Inferior parietal cortex (tissue), 1 donor: ENCODE measurements around the gene CFAP410.

Experiments used
- DNase-seq: peaks from one replicate; pipeline ENCODE4 v3.0.0-alpha.2; 2016; ENCODE audit errors: extremely low spot score

Gene CFAP410

GRCh38 chr21:44331209-44331608 is 8.0 kb downstream of the CFAP410 start:
- DNase-seq: no peak

- DNase-seq: no peak
These were observed 8.5 kb downstream of the CFAP410 start for GRCh38 chr21:44330698-44331097.

DNA sequence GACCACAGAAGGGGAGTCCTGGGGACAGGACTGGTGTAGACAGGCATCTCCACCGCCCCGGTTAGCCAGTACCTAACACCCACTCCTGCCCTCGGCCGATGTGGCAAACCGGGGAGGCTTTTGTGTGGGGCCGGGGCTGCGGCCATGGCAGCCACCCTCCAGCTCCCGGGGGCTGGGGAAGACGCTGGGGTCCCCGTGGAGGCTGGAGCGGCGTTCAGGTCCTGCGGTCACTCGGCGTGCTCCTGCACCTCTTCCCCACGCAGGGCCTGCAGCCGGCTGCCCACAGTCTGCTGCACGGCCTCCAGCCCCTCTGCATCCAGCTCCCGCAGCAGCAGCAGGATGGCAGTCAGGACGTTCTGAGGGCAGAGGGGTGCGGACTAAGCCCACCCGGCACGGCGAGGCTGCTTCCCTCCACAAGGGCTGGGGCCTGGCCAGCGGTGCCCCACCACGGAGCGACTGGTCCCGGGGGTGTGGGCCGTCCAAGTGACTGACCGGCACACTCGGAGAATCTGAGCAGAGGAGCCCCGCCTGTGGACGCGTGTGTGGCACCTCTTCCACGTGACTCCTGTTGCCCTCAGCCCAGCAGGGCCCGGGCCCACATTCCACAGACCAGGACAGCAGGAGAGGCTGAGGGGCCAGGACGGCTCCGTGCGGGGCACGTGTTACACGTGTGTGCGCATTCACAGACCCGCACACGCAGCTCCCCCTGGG is 9.1 kb downstream of the CFAP410 start:
- no peak for DNase-seq

DNA sequence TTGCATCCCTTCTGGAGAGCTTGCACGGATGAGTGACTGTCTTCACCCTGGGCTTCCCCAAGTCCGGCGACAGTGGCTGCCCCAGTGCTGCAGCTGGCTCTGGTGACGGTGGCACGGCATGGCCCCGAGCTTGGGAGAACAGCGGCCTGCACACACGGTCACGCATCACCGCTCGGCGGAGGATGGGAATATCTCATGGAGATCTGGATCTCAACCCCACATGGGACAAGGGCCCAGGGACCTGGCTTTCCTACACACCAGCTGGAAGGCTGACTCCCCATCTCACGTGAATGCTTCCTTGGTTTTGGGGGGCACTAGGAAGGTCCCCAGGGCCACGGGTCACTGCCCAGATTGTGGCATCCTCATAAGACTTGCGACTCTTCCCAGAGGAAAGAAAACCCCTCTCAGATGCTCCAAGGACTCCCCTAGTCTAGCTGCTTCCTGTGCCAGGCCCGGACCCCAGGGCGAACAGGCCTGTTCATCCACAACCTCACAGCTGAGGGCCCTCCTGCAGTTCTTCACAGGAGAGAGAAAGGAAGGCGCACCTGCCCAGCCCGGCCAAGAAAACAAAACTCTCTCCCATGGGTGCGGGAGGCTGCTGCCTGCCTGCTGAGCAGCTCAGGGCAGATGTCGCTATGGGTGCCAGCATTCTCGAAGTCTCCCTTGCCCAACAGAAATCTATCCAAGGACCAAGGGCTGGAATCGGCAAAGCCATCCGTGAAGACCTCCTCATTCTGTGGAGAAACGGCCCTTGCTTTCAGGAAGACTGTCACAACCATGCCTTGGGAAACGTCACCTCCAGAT is 9.9 kb downstream of the CFAP410 start:
- no peak for DNase-seq

DNA sequence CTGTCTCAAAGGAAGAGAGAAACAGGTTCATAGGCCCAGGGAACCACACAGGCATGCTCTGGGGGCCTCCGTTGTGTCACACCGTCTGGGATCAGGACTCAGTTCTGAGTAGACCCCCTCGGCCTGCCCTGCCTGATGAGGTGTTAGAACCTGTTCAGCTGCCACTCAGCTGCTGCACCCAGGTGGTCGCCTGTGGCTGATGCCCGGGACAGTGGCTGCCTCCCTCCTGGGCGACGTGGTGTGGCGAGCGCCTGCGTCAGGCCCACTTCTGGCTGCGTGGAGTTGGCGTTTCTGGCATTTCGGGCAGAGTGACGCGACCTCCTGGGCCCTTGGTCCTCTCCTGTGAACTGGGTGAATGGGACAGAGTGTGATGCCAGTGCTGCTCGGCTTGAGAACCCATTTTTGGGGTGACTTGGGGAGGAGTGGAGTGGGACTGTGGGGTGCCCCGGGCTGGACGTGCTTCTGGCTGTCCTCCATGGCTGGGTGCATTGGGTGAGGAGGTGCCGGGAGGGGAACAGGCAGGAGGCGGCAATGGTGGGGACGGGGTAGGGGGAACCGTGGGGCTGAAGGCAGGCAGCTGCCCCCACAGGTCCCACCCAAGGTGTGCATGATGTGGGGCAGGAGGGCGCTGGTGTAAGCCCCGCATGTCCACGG is 10.8 kb downstream of the CFAP410 start:
- no peak for DNase-seq

GRCh38 chr21:44327603-44327974 is 11.6 kb downstream of the CFAP410 start:
- no peak for DNase-seq

DNA sequence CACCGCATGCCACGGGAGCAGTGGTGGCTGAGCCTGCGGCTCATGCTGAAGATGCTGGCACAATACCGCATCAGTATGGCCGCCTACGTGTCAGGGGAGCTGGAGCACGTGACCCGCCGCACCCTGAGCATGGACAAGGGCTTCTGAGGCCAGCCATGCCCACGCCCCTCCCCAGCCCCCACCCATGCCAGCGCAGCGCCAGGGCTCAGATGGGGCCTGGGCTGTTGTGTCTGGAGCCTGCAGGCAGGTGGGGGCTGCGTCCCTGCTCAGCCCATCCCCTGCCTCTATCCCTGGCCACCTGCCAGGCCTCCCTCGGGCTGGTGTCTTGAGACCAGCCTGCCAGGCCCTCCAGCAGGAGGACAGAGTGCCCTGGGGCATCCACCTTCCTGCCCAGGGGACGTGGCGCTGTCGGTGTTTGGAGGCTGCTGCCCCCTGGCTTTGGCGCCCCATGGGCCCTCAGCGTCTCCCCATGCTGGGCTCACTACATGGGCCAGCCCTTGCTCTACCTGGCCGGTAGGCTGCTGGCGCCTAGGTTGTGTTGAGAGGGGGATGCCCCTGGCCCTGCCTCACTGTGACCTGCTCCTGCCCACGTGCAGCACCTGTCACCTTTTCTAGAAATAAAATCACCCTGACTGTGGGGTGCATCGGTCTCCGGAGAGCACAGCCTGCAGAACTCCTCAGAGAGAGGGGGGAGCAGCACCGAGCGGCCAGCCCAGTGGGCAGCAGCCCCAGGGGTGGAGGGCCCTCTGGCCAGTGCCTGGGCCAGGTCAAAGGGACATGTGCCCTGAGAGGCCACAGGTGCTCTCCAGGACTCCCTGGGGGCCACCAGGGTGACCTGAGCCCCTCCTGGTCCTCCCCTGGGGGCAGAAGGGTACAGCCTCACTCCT is 12.2 kb downstream of the CFAP410 start:
- no peak for DNase-seq

GRCh38 chr21:44326272-44326647 is 12.9 kb downstream of the CFAP410 start:
- DNase-seq: no peak

DNA sequence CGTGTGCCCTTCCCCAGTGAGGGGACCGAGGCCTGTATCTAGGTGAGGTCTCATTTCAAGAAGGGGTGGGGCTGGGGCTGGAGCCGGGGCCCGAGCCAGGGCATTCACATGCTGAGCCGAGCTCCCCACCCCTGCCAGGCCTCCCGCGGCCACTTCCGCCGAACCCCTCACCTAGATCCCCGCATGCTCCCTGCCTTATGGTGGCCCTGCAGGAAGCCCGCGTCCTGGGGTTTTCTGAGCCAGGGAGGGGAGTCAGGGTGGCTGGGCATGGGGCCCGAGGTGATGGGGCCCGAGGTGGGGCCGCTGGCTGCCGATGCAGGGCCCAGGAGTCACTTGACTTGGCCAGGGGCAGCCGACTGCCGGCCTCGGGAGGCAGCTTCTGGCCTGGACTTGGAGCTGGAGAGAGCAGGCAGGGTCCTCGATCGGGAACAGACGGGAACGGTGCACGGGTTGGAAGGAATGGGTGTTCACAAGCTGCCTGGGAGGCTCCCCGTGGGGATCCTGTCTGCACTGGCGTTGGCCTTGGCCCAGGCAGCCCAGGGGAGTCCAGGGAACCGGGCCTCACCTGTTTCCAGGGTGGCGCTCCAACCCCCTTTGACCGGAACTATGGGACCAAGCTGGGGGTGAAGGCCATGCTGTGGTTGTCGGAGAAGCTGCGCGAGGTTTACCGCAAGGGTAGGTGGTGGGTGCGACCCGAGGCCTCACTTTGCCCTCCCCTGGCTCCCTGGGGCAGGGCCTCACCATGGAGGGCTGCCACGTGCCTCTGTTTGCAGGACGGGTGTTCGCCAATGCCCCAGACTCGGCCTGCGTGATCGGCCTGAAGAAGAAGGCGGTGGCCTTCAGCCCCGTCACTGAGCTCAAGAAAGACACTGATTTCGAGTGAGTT is 13.6 kb downstream of the CFAP410 start:
- DNase-seq: no peak

- DNase-seq: no peak
These were observed 14.4 kb downstream of the CFAP410 start for GRCh38 chr21:44324854-44325107.

- DNase-seq: no peak
These were observed 14.9 kb downstream of the CFAP410 start for GRCh38 chr21:44324106-44324853.

DNA sequence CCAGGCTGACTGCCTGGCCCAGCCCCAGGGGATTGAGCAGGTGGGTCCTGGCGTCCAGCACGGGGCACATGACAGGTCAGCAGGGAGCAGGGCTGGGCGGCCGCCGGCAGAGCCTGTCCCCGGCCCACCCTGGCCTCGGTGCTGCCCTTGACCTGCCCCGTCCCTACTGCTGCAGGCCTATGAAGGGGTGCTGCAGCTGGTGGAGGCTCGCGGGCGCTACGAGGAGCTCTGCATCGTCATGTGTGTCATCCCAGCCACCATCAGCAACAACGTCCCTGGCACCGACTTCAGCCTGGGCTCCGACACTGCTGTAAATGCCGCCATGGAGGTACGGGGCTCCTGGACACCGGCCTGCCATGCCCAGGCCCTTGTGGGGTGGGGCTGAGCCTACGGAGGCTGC is 15.6 kb downstream of the CFAP410 start:
- DNase-seq: no peak

- DNase-seq: no peak
These were observed 16.4 kb downstream of the CFAP410 start for GRCh38 chr21:44322621-44323325.

GRCh38 chr21:44321846-44322450 is 17.2 kb downstream of the CFAP410 start:
- no peak for DNase-seq

DNA sequence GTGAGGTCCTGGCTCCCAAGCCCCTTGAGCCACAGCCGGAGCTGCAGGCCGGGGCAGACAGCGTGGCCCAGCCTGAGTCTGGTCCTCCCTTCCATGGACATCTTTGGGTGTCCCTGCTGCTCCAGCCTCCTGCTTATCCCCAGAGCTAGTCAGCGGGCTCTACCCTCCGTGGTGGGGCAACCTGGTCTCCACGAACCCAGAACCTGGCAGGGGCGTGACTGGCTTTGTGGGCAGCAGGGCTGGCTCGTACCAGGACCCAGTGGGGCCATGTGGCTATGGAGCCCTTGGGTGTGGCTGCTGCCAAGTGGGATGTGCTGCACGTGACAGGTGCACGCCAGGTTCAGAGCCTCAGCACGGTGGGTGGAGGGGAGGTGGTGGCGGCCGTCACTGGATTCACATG is 18.3 kb downstream of the CFAP410 start:
- no peak for DNase-seq

GRCh38 chr21:44319407-44320065 is 19.7 kb downstream of the CFAP410 start:
- DNase-seq: no peak

DNA sequence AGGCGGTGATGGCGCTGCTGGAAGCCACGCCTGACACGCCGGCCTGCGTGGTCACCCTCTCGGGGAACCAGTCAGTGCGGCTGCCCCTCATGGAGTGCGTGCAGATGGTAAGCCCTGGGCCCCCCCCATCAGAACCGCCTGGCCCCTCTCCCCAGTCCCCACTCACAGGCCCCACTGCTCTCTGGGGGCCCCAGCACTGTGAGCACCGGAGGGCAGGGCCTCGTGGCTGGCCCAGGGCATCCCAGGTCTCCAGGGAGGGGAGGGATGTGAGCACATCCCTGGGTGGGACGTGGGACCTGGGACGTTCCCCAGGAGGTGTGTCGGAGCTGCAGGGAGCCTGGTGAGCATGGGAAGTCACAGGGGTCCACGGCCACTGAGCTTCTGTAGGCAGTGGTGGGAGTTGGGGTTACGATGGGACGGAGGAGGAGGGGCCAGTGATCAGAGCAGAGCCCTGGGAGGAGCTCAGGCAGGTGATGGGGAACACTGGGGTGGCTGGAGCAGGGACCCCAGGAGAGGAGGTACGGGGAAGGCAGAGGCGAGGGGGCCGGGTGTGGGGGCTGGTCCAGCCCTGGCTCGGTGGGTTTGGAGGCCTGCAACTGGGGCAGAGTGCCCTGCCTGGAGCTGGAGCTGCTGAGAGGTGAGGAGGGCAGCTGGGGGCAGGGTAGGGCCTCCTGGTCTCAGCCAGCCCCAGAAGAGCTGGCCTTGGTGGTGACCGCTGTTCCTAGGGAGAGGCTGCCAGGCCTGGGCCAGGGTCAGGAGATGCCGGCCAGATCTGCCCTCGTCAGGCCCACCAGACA is 20.5 kb downstream of the CFAP410 start:
- DNase-seq: no peak

DNA sequence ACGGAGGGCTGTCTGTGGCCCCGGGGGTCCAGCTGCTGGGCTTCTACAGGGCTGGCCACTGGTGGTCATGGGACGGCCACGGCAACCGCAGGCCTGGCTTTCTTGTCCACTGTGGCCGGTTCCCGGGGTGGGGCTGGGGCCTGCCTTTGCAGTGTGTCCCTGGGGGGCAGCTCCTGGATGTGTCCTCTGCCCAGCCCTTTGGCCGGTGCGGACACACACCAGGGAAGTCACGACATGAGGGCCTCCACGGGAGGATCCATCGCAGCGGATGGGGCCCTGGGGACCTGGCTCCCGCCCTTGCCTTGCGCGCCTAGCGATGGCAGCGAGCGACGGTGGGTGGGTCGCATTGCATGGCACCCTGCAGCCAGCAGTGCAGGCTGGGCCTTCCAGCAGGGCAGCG is 21.3 kb downstream of the CFAP410 start:
- no peak for DNase-seq
